ENCODE data around the gene PTPRG. TPM values are rescaled to one million over a fixed set of nuclear protein-coding genes. Genes with fewer than 3 reads are reported as not detected.

The PTPRG gene
- total and polyA plus RNA-seq, 2 donors (not counting 3 experiments of a cell fraction or from before 2014, with no cell fraction given): 8.9 to 39.1 TPM

GRCh38 chr3:62203561-62203960 is 642.2 kb downstream of the PTPRG start:
- BruUV-seq (replicated peaks): no TSS peak
- CTCF ChIA-PET: no interaction called here

More at GRCh38 chr3:62203561-62203960, 642.2 kb downstream of the PTPRG start:
- POLR2A ChIA-PET: no interaction called here
- Histone ChIP-seq H3K9ac (replicated peaks; ENCODE audit: extremely low read depth, insufficient read depth, low read length) (no peak overlapping the region), H3K27me3 (ENCODE audit: control insufficient read depth in 2 of 2, insufficient read depth in 2 of 2, low read length in 2 of 2) (no peaks in the 10 kb centered on the region), H3K4me2 (ENCODE audit: insufficient read depth, low read length) (no peak overlapping the region), H3K4me3 (replicated peaks in 1 of 3; ENCODE audit: insufficient read depth in 1 of 3, low read depth in 1 of 3, low read length in 3 of 3) (no peak overlapping the region), H3K27ac (ENCODE audit: insufficient read depth, low read depth, low read length) (no peak overlapping the region), H3K4me1 (ENCODE audit: control insufficient read depth, extremely low read depth, insufficient read depth, low read length) (no peaks in the 10 kb centered on the region), H2AFZ (ENCODE audit: low read depth, low read length) (no peak overlapping the region), H3K9me1 (replicated peaks; ENCODE audit: control insufficient read depth, extremely low read depth, insufficient read depth, low read length) (no peaks in the 10 kb centered on the region), H3K36me3 (ENCODE audit: control insufficient read depth in 2 of 2, extremely low read depth in 1 of 2, insufficient read depth in 2 of 2, low read length in 2 of 2) (no peaks in the 10 kb centered on the region), H4K20me1 (replicated peaks; ENCODE audit: control insufficient read depth, extremely low read depth, insufficient read depth, low read length) (no peaks in the 10 kb centered on the region), H3K79me2 (ENCODE audit: control insufficient read depth, insufficient read depth, low read length) (no peaks in the 10 kb centered on the region), H3K9me3 (replicated peaks; ENCODE audit: control insufficient read depth, insufficient read depth, low read length) (no peaks in the 10 kb centered on the region)
- dilution Hi-C loops (cut with MboI; ENCODE audit: extremely low pct_ligation_motif_present, low sequenced_read_pairs): no loop called here
- intact Hi-C loops (cut with micrococcal nuclease): loop anchor here (5.0 kb wide), 1 partner anchor 1024 kb away; no protein-coding TSS in a partner anchor
- DNase-seq (ENCODE audit: low read depth, low spot score): no peak
- no peak for FAIRE-seq
- no peak for TF ChIP-seq JUN (IDR thresholded peaks at IDR 0.05; ENCODE audit: borderline replicate concordance, insufficient read depth, insufficient read length, low read depth)
- no peak for TF ChIP-seq EZH2 (IDR thresholded peaks at IDR 0.05; ENCODE audit: borderline replicate concordance, low read depth, low read length, severe bottlenecking)
- no peak for TF ChIP-seq GATA2 (IDR thresholded peaks at IDR 0.05; ENCODE audit: insufficient read depth, insufficient read length, low read depth, low read length)
- TF ChIP-seq POLR2AphosphoS5 (IDR thresholded peaks at IDR 0.05; ENCODE audit: insufficient read depth, low read depth, low read length): no peak
- TF ChIP-seq CTCF (IDR thresholded peaks at IDR 0.05; ENCODE audit: extremely low read depth in 1 of 2, insufficient read depth in 1 of 2, low read depth in 1 of 2, low read length in 2 of 2): no peak
- TF ChIP-seq, protein P1, sequence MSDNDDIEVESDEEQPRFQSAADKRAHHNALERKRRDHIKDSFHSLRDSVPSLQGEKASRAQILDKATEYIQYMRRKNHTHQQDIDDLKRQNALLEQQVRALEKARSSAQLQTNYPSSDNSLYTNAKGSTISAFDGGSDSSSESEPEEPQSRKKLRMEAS (IDR thresholded peaks at IDR 0.05; ENCODE audit: insufficient read depth, insufficient read length): no peak
- no peak for TF ChIP-seq FOS (IDR thresholded peaks at IDR 0.05; ENCODE audit: borderline replicate concordance, insufficient read depth, low read length)
- TF ChIP-seq MYC (IDR thresholded peaks at IDR 0.05; ENCODE audit: low read depth, low read length): no peak
